ENCODE data around the gene CMPK1. TPM values are rescaled to one million over a fixed set of nuclear protein-coding genes. Genes with fewer than 3 reads are reported as not detected.

The CMPK1 gene
- 90.9 and 102 TPM in 2 replicates for total RNA-seq

GRCh38 chr1:47333578-47333921 lies at the start of gene CMPK1:
Gene CMPK1 (plus strand): TSS chr1:47333790. CDS start chr1:47333946, 156 bp downstream.

GRCh38 chr1:47313915-47314664 lies 19.5 kb upstream of the CMPK1 start, which contains the start of gene STIL:
Gene STIL (minus strand): TSS chr1:47314147. CDS start chr1:47310319, 3,828 bp downstream.

GRCh38 chr1:47415728-47416318 lies 82.2 kb downstream of the CMPK1 start, which contains the start of gene FOXE3:
Gene FOXE3 (plus strand): TSS chr1:47416285. CDS start chr1:47416316, 31 bp downstream.

Other genes with a start within 250 kb of the CMPK1 start
- gene CYP4A22, start 196.3 kb upstream of the CMPK1 start, total RNA-seq: not detected in 2 replicates
- gene PDZK1IP1, start 143.8 kb upstream of the CMPK1 start, total RNA-seq: 0.09 TPM in 1 of 2 replicates, not detected in the other
- gene TAL1, start 101.6 kb upstream of the CMPK1 start, total RNA-seq: 25.4 and 30.3 TPM in 2 replicates
- 3.9 and 8.5 TPM in 2 replicates for gene STIL, start 19.6 kb upstream of the CMPK1 start, total RNA-seq
- not detected in 2 replicates for gene FOXE3, start 82.5 kb downstream of the CMPK1 start, total RNA-seq
- under 0.01 and 0.09 TPM in 2 replicates for gene FOXD2, start 104.3 kb downstream of the CMPK1 start, total RNA-seq